HG02642 (cell line): Measurements from ENCODE around the gene FIGNL2.
"Not testable (repeated sequence)": the region's sequence is repeated elsewhere in the genome, so short reads cannot be mapped to it uniquely, and the experiment has no call there.

ENCODE experiments used
- ATAC-seq: cut with Tn5 transposase; IDR thresholded peaks from one replicate; pipeline ENCODE4 v1.9.1; 2021; ENCODE audit warnings: mild to moderate bottlenecking; ENCODE audit not compliant: unreplicated experiment, poor library complexity

Gene FIGNL2, protein sequence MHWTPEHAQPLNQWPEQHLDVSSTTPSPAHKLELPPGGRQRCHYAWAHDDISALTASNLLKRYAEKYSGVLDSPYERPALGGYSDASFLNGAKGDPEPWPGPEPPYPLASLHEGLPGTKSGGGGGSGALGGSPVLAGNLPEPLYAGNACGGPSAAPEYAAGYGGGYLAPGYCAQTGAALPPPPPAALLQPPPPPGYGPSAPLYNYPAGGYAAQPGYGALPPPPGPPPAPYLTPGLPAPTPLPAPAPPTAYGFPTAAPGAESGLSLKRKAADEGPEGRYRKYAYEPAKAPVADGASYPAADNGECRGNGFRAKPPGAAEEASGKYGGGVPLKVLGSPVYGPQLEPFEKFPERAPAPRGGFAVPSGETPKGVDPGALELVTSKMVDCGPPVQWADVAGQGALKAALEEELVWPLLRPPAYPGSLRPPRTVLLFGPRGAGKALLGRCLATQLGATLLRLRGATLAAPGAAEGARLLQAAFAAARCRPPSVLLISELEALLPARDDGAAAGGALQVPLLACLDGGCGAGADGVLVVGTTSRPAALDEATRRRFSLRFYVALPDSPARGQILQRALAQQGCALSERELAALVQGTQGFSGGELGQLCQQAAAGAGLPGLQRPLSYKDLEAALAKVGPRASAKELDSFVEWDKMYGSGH

DNA sequence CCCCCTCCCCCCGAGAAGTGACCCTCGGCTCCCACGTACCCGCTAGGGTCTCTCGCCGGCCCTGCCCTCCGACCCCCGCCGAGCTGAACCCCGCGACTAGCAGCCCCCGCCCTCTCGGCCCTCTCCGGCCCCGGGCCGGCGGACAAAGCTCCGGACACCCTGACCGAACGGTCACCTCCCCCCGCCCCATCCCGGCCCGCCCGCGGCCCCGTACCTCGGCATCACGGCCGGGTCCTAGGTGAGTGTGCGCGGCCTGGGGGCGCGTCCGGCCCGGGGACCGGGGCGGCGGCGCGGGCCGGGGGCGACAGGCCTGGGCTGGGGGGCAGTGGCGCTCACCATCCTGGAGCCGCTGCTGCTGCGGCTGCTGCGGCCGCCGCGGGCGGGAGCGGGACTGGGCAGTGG, at the start of gene FIGNL2:
FIGNL2 (minus strand) TSS at position 393 of the 402 bp plus-strand sequence. CDS start 26,305 bp downstream, outside the sequence.
- ATAC-seq, result no peak

DNA sequence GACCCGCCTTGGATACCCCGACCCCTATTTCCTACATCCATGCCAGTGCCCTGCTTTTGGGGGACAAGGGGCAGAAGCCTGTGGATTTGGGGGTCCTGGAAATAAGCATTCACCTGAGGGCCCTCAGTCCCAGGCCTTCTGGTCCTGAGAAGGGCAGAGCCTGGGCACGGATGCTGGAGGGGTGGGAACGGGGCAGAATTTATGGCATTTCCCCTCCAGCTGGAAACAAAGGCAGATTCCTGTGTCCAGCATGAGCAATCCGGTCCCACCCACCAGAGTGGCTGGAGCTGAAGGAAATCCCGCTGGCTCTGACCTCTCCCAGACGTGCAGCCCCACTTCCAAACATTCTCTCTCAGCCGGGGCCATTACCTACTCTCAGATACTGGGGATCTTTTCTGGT, 48.7 kb upstream of the FIGNL2 start:
- ATAC-seq, result no peak

DNA sequence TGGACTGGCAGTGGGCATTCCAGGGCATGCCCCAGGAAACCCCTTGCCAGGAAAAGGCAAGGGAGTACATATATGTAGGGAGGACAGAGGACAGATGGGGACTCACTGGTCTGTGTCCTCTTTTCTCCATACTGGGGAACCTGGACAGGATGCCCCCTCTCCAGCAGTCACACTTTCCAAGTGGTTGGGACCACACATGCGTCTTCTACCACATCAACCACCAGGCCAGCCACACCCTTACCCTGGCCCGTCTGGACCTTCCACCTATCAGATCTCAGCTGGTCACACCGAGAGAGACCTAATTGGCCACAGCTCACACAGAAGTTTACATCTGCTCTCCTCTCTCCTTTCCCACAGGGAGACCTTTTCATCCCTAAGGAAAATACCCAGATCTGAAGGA, 47.7 kb upstream of the FIGNL2 start:
- no peak for ATAC-seq

DNA sequence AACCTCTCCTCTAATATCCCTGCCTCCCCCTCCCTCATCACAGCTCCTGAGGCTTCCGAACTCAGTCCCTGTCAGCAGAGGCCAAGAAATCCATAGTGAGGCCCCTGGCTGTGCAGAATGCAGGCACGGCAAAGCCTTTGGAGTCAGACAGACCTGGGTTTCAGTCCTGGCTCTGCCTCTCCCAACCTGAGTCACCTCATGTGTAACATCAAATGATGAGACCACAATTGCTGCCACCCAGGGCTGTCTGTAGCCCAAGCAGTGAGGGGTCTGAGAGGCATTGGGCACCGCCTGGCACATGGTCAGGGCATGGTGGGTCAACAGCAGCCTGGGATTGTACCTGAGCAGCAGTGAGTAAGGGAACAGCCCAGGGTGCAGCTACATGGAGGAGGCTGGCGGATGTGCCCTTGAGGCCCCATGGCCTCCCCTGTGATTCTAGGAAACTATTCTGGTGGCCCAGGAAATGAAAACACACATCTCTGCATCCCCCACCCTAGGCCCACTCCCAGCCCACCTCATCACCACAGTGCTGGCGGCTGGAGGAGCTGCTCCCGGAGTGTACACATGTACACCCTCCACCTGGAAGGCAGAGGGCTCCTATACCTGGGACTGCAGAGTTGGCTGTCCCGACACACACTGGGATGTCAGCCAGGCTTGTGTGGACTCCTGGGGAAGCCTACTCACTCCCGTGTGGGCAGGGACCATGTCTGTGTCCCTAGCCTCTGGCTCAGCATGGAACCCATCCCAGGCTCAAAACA, 47.0 kb upstream of the FIGNL2 start:
- no peak for ATAC-seq

DNA sequence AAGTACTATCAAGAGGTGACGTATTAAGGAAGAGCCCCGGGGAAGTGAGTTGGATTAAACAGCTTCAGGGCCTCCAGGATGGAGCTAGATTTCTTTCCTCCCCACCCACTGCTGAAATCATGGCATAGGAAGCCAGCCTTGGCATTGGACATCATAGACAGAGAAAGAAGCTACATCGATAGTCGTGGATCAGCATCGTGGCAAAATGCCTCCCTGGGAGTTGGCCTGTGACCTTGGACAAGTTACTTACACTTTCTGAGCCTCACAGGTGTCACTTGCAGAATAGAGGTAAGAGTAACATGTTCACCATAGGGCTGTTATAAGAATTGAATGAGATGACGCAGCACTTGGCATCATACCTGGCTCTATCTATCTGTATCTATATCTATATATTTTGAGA, 45.3 kb upstream of the FIGNL2 start:
- no peak for ATAC-seq

DNA sequence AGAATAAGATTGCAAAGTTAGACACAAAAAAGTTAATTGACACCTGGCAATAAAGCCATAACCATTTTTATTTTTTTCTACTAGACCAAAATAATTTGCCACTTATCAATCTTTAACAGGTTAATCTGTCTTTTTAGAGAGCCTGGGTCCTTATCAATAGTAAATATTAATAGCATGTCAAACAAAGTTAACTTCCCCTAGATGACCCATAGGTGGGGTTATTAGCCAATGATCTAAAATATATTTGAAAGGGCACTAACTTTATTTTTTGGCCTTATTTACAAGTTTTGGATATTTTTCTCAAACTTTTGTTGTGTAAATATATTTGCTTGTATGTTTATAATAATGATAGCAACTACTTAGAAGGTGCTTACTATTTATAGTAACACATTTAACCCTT, 43.3 kb upstream of the FIGNL2 start:
- ATAC-seq, result no peak

DNA sequence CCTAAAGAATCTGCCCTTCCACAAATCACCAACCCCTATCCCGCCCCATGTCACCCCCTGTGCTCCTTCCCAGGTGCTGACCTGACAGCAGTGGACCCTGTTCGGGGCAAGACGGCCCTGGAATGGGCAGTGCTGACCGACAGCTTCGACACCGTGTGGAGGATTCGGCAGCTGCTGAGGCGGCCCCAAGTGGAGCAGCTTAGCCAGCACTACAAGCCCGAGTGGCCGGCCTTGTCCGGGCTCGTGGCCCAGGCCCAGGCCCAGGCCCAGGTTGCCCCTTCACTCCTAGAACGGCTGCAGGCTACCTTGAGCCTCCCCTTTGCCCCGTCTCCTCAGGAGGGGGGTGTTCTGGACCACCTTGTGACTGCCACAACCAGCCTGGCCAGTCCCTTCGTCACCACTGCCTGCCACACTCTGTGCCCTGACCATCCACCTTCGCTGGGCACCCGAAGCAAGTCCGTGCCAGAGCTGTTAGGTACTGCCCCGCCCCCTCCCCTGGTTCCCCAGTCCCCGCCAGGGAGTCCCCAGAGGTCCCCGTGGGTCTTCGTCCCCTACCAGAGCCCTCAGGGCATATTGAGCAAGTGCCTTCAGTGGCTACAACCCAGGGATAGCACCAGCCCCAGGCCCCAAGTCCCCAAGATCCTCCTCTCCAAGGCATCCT, 42.1 kb upstream of the FIGNL2 start:
- ATAC-seq, result no peak

DNA sequence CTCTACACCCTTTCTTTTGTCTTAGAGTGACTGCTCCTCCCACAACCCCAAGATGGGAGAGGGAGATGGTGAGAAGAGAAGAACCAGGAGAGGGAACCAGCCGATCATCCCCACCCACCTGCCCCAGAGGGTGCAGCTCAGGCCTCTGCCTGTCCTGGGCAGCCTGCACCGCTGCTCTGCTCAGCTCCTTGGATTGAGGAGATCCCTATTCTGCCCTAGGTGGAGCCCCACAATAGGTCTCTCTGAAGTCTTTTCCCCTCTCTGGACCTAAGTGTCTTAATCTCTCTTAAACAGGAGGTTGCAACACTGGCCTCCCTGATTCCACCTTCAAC, 41.6 kb upstream of the FIGNL2 start:
- ATAC-seq, result no peak

DNA sequence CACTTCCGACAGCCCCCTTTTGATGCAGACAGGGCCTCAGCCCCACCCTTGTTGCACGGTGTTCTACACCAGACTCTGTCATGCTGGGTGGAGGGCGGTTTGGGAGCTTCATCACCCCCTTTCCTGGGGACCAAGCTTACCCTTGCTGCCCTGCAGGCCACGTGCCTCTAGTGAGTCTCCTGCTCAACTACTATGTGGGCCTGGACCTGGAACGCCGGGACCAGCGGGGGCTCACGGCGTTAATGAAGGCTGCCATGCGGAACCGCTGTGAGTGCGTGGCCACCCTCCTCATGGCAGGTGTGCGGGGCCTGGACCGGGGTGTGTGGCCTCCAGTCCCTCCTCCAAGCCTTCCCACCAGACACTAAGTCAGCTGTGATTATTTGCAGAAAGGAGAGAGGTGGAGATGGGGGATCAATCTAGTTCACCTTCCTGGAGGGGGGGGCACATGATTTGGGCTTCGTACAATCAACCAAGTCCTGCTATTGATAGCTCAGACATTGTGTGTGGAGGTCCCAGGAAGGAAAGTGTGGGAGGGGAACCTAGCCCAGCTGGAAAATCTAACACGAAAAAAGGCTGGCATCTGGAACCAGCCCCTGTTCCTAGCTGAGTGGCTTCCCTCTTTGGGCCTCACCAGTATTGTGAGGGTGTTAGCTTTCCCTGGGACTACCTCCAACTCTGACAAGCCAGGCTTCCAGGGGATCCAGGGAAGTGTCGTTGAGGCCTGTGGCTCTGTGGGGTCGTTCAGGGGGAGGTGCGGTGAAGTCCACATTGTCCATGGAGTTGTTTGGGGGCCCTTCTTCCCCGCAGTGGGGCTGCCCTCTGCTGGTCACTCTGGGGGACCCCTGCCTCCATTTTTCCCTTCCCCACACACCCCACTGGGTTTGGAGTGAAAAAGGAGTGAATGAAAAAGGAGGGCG, 41.0 kb upstream of the FIGNL2 start:
- no peak for ATAC-seq

DNA sequence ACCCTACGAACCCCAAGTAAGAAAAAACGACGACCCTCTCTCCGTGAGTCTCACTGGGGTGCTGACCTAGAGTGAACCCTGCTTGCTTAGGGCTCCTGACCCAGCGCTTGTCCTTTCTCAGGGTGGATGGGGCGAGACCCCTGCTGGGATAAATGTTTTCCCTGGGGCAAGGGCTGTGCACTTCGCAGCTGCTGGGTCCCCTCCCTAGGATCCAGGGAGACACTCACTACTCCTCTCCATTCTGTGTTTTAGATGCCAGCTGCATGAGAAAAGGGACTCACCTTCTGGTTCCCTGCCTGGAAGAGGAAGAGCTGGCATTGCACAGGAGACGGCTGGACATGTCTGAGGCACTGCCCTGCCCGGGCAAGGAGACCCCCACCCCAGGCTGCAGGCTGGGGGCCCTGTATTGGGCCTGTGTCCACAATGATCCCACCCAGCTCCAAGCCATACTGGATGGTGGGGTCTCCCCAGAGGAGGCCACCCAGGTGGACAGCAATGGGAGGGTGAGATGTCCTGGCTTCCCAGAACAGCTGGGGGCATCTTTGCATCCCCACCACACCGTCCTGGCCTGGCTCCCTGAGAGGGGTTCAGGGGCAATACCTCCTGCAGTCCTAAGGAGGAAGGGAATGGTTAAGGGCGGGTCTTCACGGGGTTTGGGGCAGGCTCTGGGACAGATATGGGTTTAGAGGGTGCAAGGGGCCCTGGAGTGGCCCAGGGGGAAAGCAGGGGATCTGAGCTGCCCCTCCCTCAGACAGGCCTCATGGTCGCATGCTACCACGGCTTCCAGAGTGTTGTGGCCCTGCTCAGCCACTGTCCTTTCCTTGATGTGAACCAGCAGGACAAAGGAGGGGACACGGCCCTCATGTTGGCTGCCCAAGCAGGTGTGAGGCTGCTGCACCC, 40.0 kb upstream of the FIGNL2 start:
- no peak for ATAC-seq

DNA sequence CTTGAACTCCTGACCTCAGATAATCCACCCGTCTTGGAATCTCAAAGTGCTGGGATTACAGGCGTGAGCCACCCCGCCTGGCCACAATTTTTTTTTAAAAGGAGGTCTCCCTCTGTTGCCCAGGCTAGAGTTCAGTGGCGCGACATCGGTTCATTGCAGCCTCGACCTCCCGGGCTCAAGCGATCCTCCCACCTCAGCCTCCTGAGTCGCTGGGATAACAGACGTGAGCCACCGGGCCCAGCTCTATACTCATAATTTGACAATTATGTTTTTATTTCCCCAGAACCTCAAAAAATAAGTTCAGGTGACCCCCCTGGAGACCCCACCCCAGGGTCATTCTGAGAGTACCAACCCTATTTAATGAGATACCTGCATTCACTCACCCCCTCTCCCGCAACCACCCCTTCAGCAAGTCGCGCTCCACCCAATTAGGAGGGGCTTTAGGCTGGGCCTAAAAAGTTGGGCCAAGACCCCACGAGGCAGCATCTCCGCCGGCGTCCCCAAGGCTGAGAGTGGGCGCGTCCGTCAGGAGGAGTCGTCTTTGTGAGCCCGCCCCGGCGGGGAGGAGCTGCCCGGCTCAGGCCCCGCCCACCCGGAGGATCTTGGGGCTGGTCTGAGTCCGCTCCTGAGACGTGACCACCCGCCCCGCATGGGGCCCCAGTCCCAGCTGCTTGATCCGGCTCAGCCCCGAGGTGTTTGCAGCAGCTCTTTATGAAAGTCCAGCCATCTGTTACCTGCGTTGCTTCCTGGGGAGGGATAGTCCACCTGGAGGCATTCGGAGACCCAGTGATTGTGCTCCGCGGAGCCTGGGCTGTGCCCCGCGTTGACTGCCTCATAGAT, 39.2 kb upstream of the FIGNL2 start, which contains the start of gene ANKRD33:
ANKRD33 (plus strand) TSS at position 628 of the 840 bp plus-strand sequence; CDS start at position 712, 84 bp downstream.
- ATAC-seq, result no peak

DNA sequence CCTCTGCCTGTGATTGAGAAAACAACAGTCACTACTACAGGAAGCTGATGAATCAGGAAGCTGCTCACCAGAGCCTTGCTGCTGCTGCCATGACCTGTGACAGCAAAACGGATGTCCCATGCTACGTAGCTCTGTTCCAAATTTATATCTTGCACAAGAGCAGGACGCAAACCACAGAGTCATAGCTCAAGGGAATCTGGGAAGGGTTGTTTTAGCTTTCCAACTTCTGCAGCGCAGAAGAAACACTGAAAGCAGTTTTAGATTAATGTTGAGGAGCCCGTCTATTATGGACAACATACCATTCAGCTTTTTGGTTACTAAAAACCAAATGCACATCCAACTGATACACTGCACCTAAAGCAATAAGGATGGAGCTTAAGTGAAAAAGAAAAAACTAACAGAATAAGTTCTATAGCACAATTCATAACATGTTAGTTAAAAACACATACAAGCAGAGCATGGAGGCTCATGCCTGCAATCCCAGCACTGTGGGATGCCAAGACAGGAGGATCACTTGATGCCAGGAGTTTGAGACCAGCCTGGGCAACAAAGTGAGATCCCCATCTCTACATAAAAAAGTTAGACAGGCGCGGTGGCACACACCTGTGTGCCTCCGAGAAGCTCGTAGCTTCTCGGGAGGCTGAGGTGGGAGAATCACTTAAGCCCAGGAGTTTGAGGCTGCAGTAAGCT, 37.6 kb upstream of the FIGNL2 start:
- peak; percentile 54 for ATAC-seq

DNA sequence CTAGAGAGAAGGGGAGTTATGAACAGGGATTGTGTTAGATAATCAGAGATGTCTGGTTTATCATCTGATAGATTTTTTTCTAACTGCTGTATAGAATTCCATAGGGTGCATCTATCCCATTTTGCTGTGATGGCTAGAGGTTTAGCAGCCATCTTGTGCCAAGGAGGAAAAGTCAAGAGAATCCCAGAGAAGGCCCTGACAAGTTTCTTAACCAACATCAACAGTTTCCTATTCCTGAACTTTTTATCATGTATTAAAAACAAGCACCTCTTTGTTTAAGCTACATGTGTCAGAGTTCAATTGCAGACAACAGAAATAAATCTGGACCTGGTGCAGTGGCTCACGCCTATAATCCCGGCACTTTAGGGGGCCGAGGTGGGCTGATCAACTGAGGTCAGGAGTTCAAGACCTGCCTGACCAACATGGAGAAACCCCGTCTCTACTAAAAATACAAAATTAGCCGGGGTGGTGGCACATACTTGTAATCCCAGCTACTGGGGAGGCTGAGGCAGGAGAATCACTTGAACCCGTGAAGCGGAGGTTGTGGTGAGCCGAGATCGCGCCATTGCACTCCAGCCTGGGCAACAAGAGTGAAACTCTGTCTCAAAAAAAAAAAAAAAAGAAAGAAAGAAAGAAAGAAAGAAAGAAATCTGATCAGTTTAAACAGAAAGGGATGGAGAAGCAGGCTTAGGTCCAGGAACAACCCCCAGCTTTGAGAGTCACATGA, 36.9 kb upstream of the FIGNL2 start:
- ATAC-seq, result not testable (repeated sequence)

DNA sequence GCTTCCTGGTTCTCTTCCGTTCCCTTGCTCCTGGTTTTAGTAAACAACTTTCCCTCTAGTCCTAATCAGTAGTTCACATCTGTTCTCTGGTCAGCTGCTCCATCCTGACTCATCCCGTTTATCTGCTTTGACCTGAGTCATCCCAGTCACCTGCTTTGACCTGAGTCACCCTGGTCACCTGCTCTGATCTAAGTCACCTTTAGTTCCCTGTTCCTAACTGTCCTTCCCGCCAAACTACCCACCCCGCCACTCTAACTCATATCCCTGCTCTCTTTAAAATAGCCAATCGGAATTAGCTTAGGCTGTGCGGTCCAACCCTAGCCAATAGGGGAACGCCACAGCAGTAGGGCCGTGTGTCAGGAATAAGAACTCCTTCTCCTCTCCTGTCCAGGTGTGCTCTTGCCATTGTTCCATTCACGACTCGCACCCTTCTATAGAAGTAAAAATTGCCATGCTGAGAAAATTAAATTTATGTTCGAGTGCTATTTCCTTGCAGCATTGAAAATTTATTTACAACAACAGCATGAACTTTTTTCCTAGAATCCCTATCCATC, 36.2 kb upstream of the FIGNL2 start:
- ATAC-seq, result no peak

DNA sequence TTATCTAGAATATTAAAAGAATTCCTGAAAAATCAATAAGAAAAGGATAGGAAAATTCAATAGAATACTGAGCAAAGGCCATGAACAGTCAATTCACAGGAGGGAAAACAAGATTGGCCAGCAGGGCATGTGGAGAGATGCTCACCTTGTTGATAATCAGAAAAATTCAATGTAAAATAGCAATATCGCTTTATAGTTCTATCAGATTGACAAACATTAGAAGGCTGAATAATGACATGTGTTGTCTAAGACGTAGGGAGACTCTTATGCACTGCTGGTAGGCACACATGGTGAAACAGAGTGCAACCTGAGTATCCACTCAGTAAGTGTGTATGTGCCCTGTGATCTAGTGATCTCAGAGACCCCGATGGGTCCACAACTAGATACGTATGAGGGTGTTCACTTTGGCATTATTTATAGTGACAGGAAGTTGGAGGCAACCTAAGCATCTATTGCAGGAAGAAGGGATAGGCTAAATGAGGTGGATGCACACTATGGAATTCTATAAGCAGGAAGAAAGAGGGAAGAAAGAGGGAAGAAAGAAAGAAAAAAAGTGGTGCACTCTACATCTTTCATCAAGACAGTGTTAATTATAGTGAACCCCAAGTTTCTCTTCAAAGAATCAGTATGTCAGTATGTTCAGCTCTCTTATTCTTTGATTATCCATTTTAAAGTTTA, 35.6 kb upstream of the FIGNL2 start:
- ATAC-seq, result no peak

DNA sequence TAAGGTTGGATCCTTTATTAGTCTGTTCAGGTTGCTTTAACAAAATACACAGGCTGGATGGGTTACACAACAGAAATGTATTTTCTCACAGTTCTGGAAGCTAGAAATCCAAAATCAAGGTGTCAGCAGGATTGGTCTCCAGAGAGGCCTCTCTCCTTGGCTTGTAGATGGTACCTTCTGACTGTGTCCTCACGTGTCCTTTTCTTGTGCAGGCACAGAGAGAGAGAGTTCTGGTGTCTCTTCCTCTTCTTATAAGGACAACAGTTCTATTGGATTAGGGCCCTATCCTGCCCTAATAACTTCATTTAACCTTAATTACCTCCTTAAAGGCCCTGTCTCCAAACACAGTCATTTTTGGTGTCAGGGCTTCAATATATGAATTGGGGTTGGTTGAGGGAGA, 34.8 kb upstream of the FIGNL2 start:
- ATAC-seq, result no peak
